Thyroid gland (tissue), 4 donors: Measurements from ENCODE around the gene CYP2W1. TPM values are rescaled to one million over a fixed set of nuclear protein-coding genes. Genes with fewer than 3 reads are reported as not detected.
"Not testable (repeated sequence)": the region's sequence is repeated elsewhere in the genome, so short reads cannot be mapped to it uniquely, and the experiment has no call there.

Source experiments
- DNase-seq, 2 donors: peaks; one replicate each; pipeline ENCODE4 v3.0.0-alpha.2; 2019
- H3K27ac ChIP-seq, 3 donors: fragments of 200-600 bp; sonication (generic); 1 replicate in 2 of 3; 2 replicates in 1 of 3; pipeline ENCODE4 v1.5.1; 2016 to 2019; ENCODE audit warnings: mild to moderate bottlenecking in 1 of 3, moderate library complexity in 1 of 3
- H3K27me3 ChIP-seq: fragments of 200-600 bp; sonication (generic); one replicate; pipeline ENCODE4 v1.5.1; 2019
- H3K36me3 ChIP-seq, 2 donors: fragments of 200-600 bp; sonication (generic); one replicate each; pipeline ENCODE4 v1.5.1; 2016 to 2019
- H3K4me1 ChIP-seq, 2 donors: fragments of 200-600 bp; sonication (generic); one replicate each; pipeline ENCODE4 v1.5.1; 2017 to 2019
- H3K4me3 ChIP-seq, 3 donors: fragments of 200-600 bp; sonication (generic); replicated peaks in 1 of 3; 1 replicate in 2 of 3; 2 replicates in 1 of 3; pipeline ENCODE4 v1.5.1; 2016; ENCODE audit warnings: mild to moderate bottlenecking in 1 of 3
- H3K9me3 ChIP-seq: fragments of 200-600 bp; sonication (generic); one replicate; pipeline ENCODE4 v1.5.1; 2017
- POLR2A ChIP-seq, 2 donors: fragments of 450-650 bp; IDR thresholded peaks; one replicate each; pipeline ENCODE4 v1.6.1; 2017; ENCODE audit warnings: antibody characterized with exemption in 2 of 2, mild to moderate bottlenecking in 2 of 2, moderate library complexity in 1 of 2
- WGBS, 2 donors: methylation state at CpG; one replicate each; pipeline ENCODE4 v1.1.5; 2017; 5-methylcytosine and 5-hydroxymethylcytosine counted together
- intact Hi-C: fragments of 100-400 bp; cut with DNase I; formaldehyde crosslinking; loops from one replicate; pipeline ENCODE4 v1.15.1; 2023
- total RNA-seq, 4 donors: library from RNA; depleted of rRNA; stranded (reverse); fragments of >200 nt; gene quantifications; one replicate each; pipeline ENCODE4 v1.2.3, GENCODE V29; 2016
- TF ChIP-seq, protein P1 (sequence below), 6 experiments: fragments of 200-600 bp in 3 of 6; fragments of 450-650 bp in 3 of 6; sonication (generic) in 3 of 6; IDR thresholded peaks; one replicate each; pipeline ENCODE4 v1.5.1; 2016 to 2019; ENCODE audit warnings: antibody characterized with exemption in 6 of 6, mild to moderate bottlenecking in 2 of 6, inconsistent platforms in 1 of 6, moderate library complexity in 1 of 6

CYP2W1 gene
- total RNA-seq, 4 donors from 2014 or later: not detected

DNA sequence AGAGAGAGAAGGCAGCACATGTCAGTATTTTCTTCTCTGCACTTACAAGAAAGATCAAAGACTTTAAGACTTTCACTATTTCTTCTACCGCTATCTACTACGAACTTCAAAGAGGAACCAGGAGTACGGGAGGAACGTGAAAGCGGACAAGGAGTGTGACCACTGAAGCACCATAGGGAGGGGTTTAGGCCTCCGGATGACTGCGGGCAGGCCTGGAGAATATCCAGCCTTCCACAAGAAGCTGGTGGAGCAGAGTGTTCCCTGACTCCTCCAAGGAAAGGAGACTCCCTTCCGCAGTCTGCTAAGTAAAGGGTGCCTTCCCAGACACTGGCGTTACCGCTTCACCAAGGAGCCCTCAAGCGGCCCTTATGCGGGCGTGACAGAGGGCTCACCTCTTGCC, 22.0 kb upstream of the CYP2W1 start:
- H3K4me1 ChIP-seq: peaks cover 3 to 23% of the 10 kb centered on the region in 2 donors
- H3K36me3 ChIP-seq, H3K4me3 ChIP-seq, intact Hi-C loops, H3K27me3 ChIP-seq, H3K9me3 ChIP-seq, H3K27ac ChIP-seq: not testable (repeated sequence)
- TF ChIP-seq POLR2A (IDR thresholded peaks at IDR 0.05): peak in 1 of 2 donors; percentile 47
- 16 to 19% methylated on average over 13 of the region's 13 CpGs for WGBS, 2 donors
- peak; percentile 82 to 85 for DNase-seq

DNA sequence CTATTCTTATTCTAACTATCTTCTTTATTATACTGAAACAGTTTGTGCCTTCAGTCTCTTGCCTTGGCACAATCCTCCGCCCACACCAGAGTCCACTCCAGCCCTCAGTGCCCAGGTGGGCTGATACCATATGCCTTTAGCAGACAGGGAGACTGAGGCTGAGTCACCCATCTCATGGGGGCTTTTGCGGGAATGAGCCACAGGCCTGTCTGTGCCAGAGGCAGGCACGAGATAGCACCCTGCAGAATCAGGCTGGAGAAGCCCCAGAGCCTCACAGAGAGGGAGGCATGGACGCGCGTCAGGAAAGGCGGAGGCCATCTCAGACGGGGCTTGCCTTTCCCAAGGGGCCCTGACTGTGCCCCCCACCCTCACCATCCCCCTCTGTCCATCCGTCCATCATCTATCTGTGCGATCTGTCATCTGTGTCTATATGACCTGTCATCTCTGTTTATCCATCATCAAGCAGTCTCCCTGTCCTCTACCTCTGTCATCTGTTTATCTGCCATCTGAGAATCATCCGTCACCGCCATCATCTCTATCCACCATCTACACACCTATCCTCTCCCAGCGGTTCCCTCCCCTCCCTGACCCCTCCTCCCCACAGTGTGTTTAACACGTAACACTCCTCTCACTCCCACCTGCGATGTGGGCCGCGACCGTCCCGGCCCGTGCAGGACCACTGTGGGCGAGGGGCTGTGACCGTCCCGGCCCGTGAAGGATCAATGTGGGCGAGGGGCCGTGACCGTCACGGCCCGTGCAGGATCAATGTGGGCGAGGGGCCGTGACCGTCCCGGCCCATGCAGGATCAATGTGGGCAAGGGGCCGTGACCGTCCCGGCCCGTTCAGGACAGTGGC, 21.2 kb upstream of the CYP2W1 start:
- H3K4me3 ChIP-seq: no peak overlapping the region
- H3K9me3 ChIP-seq: no peaks in the 10 kb centered on the region
- H3K27me3 ChIP-seq: no peaks in the 10 kb centered on the region
- WGBS, 2 donors: 83 to 86% methylated on average over 29 to 37 of the region's 37 CpGs
- no peak for TF ChIP-seq POLR2A (IDR thresholded peaks at IDR 0.05)
- TF ChIP-seq, protein P1, sequence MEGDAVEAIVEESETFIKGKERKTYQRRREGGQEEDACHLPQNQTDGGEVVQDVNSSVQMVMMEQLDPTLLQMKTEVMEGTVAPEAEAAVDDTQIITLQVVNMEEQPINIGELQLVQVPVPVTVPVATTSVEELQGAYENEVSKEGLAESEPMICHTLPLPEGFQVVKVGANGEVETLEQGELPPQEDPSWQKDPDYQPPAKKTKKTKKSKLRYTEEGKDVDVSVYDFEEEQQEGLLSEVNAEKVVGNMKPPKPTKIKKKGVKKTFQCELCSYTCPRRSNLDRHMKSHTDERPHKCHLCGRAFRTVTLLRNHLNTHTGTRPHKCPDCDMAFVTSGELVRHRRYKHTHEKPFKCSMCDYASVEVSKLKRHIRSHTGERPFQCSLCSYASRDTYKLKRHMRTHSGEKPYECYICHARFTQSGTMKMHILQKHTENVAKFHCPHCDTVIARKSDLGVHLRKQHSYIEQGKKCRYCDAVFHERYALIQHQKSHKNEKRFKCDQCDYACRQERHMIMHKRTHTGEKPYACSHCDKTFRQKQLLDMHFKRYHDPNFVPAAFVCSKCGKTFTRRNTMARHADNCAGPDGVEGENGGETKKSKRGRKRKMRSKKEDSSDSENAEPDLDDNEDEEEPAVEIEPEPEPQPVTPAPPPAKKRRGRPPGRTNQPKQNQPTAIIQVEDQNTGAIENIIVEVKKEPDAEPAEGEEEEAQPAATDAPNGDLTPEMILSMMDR (IDR thresholded peaks at IDR 0.05): no peak
- no peak overlapping the region for H3K27ac ChIP-seq
- DNase-seq: no peak
- intact Hi-C loops: no loop called here
- peaks cover 3 to 23% of the 10 kb centered on the region in 2 donors for H3K4me1 ChIP-seq
- H3K36me3 ChIP-seq: peaks cover 0 to 5% of the 10 kb centered on the region in 2 donors

DNA sequence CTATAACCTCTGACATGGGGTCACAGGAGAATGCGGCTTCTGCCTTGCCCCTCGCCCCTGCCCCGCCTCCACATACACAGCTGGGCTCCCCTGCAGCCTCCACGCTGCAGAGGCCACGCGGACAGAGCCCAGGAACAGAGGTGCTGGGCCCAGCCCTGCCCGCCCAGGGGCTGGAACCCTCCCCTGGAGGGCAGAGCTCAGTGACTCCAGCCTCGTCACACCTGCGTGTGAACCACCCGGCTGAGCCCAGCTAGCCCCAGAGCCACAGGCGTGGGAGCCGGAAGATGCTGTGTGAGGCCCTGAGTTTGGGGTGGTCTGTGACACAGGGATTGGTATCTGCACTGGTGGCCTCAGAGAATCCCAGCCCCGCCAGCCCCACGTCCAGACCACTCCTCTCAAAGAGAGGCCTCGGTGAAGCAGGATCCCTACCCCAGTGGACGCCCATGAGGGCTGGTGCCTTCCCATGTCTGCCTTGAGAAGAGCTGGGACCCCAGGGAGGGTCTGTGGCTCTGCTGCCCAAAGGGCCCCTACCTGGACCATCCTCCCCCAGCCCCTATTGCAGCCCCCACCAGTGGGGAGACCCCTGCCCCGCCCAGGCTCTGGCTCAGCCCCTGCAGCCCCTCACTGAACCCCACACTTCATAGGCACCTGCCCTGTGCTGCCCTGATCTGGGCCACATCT, 20.4 kb upstream of the CYP2W1 start:
- Histone ChIP-seq H3K9me3 (no peaks in the 10 kb centered on the region), H3K4me1 (peaks cover 3 to 23% of the 10 kb centered on the region in 2 donors), H3K36me3 (peaks cover 0 to 13% of the 10 kb centered on the region in 2 donors), H3K4me3 (no peak overlapping the region), H3K27ac (no peak overlapping the region), H3K27me3 (no peaks in the 10 kb centered on the region)
- DNase-seq: no peak
- intact Hi-C loops: no loop called here
- TF ChIP-seq, protein P1 (IDR thresholded peaks at IDR 0.05): no peak
- 80 to 90% methylated on average over 2 to 7 of the region's 17 CpGs for WGBS, 2 donors

DNA sequence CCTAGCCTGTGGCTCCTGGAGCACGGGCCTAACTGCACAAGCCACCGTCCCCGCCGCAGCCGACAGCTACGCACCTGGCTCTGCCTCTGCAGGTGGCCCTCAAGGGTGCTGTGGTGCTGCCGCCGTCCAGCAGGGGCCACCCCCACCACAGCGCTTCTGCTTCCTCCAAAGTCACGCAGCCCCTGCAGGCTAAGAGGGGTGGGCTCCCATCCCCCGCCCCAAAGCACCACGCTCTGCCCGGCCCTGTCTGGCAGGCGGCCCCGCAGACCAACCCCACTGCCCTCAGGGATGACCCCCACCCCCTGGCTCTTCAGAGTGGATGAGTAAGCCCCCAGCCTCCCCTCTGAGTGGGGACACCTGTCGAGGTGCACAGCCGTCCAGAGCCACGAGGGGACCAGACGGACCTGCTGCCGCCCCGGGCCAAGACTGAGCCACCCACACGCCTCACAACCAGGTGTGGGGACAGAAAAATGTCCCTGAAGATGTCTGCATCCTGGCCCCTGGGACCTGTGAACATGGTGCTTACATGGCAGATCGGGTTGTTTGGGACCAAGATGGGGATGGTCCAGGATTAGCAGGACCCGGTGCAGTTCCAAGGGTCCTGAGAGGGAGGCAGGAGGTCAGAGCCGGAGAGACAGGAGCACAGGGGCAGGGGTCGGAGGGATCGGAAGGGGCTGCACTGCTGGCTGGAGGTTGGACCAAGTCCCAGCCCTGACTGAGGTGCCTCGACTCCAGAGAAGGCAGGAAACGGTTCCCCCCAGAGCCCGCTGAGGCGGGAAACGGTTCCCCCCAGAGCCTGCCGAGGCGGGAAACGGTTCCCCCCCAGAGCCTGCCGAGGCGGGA, 19.5 kb upstream of the CYP2W1 start:
- Histone ChIP-seq H3K9me3 (no peaks in the 10 kb centered on the region), H3K4me3 (no peak overlapping the region), H3K36me3 (peaks cover 9 to 22% of the 10 kb centered on the region in 2 donors), H3K27ac (no peak overlapping the region), H3K27me3 (no peaks in the 10 kb centered on the region), H3K4me1 (peaks cover 3 to 23% of the 10 kb centered on the region in 2 donors)
- no peak for DNase-seq
- intact Hi-C loops: no loop called here
- WGBS, 2 donors: 31 to 51% methylated on average over 14 to 28 of the region's 37 CpGs
- TF ChIP-seq, protein P1 (IDR thresholded peaks at IDR 0.05): no peak
- no peak for TF ChIP-seq POLR2A (IDR thresholded peaks at IDR 0.05)
